NT2/D1 (cell line): Measurements from ENCODE around the gene ALDH4A1.

Experiments used
- SUZ12 ChIP-seq: IDR thresholded peaks from 2 replicates; pipeline ENCODE4 v1.6.1; 2011; ENCODE audit not compliant: insufficient read length, insufficient read depth; ENCODE audit errors: extremely low read depth
- YY1 ChIP-seq: IDR thresholded peaks from 2 replicates; pipeline ENCODE4 v1.6.1; 2011; ENCODE audit not compliant: insufficient read length, insufficient read depth

DNA sequence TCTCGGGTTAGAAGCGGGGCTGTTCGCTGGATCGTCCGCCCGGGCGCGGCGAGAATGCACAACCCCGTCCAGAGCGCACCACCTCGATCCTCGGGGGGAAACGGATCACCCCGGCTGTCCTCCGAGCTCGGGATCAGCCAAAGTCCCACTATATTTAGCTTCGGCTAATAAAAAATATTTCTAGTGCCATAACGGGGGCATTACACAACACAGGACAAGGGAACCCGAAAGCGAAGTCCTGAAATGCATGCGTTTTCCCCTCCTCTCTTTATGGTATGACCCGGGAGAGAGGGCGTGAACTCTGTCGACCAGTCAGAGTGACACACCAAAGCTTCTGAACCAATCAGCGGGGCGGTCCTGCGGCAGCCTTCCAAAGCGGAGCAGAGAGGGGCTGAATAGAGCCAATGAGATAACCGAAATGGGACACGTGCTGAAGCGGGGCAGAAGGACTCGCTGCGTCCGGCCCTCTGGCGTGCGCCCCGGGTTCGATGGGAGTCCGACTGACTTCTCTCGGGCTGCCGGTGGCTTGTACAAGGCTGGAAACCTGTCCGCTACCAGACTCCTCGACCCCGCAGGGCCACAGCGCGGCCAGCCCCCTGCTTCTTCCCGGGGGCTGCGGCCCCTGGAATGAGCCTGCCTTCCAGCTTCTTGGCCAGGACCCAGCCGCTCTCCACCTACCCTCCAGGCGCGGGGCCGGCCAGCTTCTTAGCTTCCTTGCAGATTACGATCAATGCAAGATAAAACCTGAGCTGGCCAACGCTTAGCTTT is at the start of gene ALDH4A1:
- no peak for TF ChIP-seq YY1
- TF ChIP-seq SUZ12: no peak
